Endodermal cell (in vitro differentiated cells): ENCODE measurements around the gene CAP2. TPM values are rescaled to one million over a fixed set of nuclear protein-coding genes. Genes with fewer than 3 reads are reported as not detected.

Experiments used
- DNase-seq: peaks from one replicate; pipeline ENCODE4 v3.0.0-alpha.2; 2017
- H3K27ac ChIP-seq: 2 replicates; pipeline ENCODE4 v1.5.1; 2013; ENCODE audit warnings: mild to moderate bottlenecking, low read depth, low read length, moderate library complexity
- H3K27me3 ChIP-seq: 2 replicates; pipeline ENCODE4 v1.6.1; 2013; ENCODE audit warnings: mild to moderate bottlenecking, low read length, moderate library complexity; ENCODE audit not compliant: insufficient read depth, control insufficient read depth, poor library complexity, severe bottlenecking
- H3K36me3 ChIP-seq: 2 replicates; pipeline ENCODE4 v1.7.0; 2013; ENCODE audit warnings: mild to moderate bottlenecking, low read length, moderate library complexity; ENCODE audit not compliant: control insufficient read depth, insufficient read depth
- H3K4me1 ChIP-seq: one replicate; pipeline ENCODE4 v1.7.0; 2013; ENCODE audit warnings: low read length; ENCODE audit not compliant: control insufficient read depth, insufficient read depth
- H3K4me3 ChIP-seq: 2 replicates; pipeline ENCODE4 v1.5.1; 2013; ENCODE audit warnings: mild to moderate bottlenecking, low read length, moderate library complexity
- H3K9ac ChIP-seq: 2 replicates; pipeline ENCODE4 v1.6.1; 2013; ENCODE audit warnings: mild to moderate bottlenecking, low read length, moderate library complexity; ENCODE audit not compliant: poor library complexity, severe bottlenecking; ENCODE audit errors: extremely low read depth
- H3K9me3 ChIP-seq: 2 replicates; pipeline ENCODE4 v1.6.1; 2013; ENCODE audit warnings: mild to moderate bottlenecking, low read length, moderate library complexity; ENCODE audit not compliant: control insufficient read depth
- H3K27ac Mint-ChIP-seq: 2 replicates; pipeline ENCODE4 v1.8.0; 2020; ENCODE audit warnings: mixed read lengths
- H3K27me3 Mint-ChIP-seq: 2 replicates; pipeline ENCODE4 v1.8.0; 2021; ENCODE audit warnings: mild to moderate bottlenecking, mixed read lengths; ENCODE audit not compliant: insufficient read depth
- H3K36me3 Mint-ChIP-seq: 2 replicates; pipeline ENCODE4 v1.8.0; 2020; ENCODE audit warnings: low read depth, mixed read lengths
- H3K4me1 Mint-ChIP-seq: 2 replicates; pipeline ENCODE4 v1.8.0; 2020; ENCODE audit warnings: mixed read lengths
- H3K4me3 Mint-ChIP-seq: 2 replicates; pipeline ENCODE4 v1.8.0; 2020; ENCODE audit warnings: mild to moderate bottlenecking, moderate library complexity, mixed read lengths
- H3K9me3 Mint-ChIP-seq: 2 replicates; pipeline ENCODE4 v1.8.0; 2020; ENCODE audit warnings: mild to moderate bottlenecking, mixed read lengths
- CTCF ChIP-seq: fragments of 200-600 bp; sonication (generic); conservative IDR thresholded peaks from 2 replicates; pipeline ENCODE4 v1.5.0; 2021; ENCODE audit warnings: antibody characterized with exemption, mild to moderate bottlenecking
- WGBS, 2 experiments: methylation state at CpG; one replicate each; pipeline versions ENCODE4 v1.1.5 to v1.1.7; 2013; ENCODE audit warnings: missing lambda C conversion rate in 2 of 2, mixed read lengths in 1 of 2; ENCODE audit not compliant: insufficient coverage in 1 of 2, insufficient read length in 1 of 2; 5-methylcytosine and 5-hydroxymethylcytosine counted together
- total RNA-seq, 2 donors: library from RNA; stranded (reverse); fragmentation: NEBNext Ultra II Directional in 1 of 2; extraction: Animal tissue kit (Norgen Biotek cat#: 25700) in 1 of 2; gene quantifications; 2 replicates in 1 of 2; 3 replicates in 1 of 2; pipeline ENCODE4 v1.2.1, GENCODE V29; 2021

The CAP2 gene
- total RNA-seq, 2 donors from 2014 or later: 29.8 to 35.9 TPM

- no peak overlapping the region for H3K27ac ChIP-seq
- H3K4me1 ChIP-seq: no peaks in the 10 kb centered on the region
- H3K36me3 ChIP-seq: peaks cover 53% of the 10 kb centered on the region
- Mint-ChIP-seq H3K4me3 (no peak overlapping the region), H3K36me3 (peaks cover 48% of the 10 kb centered on the region), H3K9me3 (peaks cover 2% of the 10 kb centered on the region), H3K27me3 (no peaks in the 10 kb centered on the region), H3K4me1 (peaks cover 8% of the 10 kb centered on the region), H3K27ac (no peak overlapping the region)
- no peak for DNase-seq
- no peak overlapping the region for H3K4me3 ChIP-seq
- H3K27me3 ChIP-seq: no peaks in the 10 kb centered on the region
- H3K9me3 ChIP-seq: peaks cover 5% of the 10 kb centered on the region
- TF ChIP-seq CTCF: no peak
- 93 to 100% methylated on average over 1 to 7 of the region's 7 CpGs for WGBS, 2 experiments
- no peak overlapping the region for H3K9ac ChIP-seq
Measured at GRCh38 chr6:17482711-17483110, 89.3 kb downstream of the CAP2 start.

- no peak overlapping the region for H3K4me3 ChIP-seq
- peaks cover 59% of the 10 kb centered on the region for H3K36me3 ChIP-seq
- 96 to 99% methylated on average over 8 to 11 of the region's 11 CpGs for WGBS, 2 experiments
- Mint-ChIP-seq H3K4me1 (peaks cover 8% of the 10 kb centered on the region), H3K36me3 (peaks cover 56% of the 10 kb centered on the region), H3K27ac (no peak overlapping the region), H3K4me3 (no peak overlapping the region), H3K9me3 (peaks cover 2% of the 10 kb centered on the region), H3K27me3 (no peaks in the 10 kb centered on the region)
- H3K27me3 ChIP-seq: no peaks in the 10 kb centered on the region
- H3K27ac ChIP-seq: no peak overlapping the region
- H3K9me3 ChIP-seq: peaks cover 5% of the 10 kb centered on the region
- no peak overlapping the region for H3K9ac ChIP-seq
- no peaks in the 10 kb centered on the region for H3K4me1 ChIP-seq
- no peak for DNase-seq
- TF ChIP-seq CTCF: no peak
Measured at GRCh38 chr6:17483391-17484016, 90.1 kb downstream of the CAP2 start.

- TF ChIP-seq CTCF: no peak
- H3K9ac ChIP-seq: no peak overlapping the region
- H3K4me3 ChIP-seq: no peak overlapping the region
- H3K36me3 ChIP-seq: peaks cover 56% of the 10 kb centered on the region
- peaks cover 58% of the 10 kb centered on the region for H3K36me3 Mint-ChIP-seq
- H3K27me3 ChIP-seq: no peaks in the 10 kb centered on the region
- H3K27ac Mint-ChIP-seq: no peak overlapping the region
- H3K27ac ChIP-seq: no peak overlapping the region
- peaks cover 2% of the 10 kb centered on the region for H3K9me3 Mint-ChIP-seq
- H3K4me1 Mint-ChIP-seq: peaks cover 8% of the 10 kb centered on the region
- H3K4me3 Mint-ChIP-seq: no peak overlapping the region
- no peaks in the 10 kb centered on the region for H3K27me3 Mint-ChIP-seq
- DNase-seq: no peak
- H3K9me3 ChIP-seq: peaks cover 5% of the 10 kb centered on the region
- WGBS, 2 experiments: 93 to 94% methylated on average over 8 to 10 of the region's 10 CpGs
- no peaks in the 10 kb centered on the region for H3K4me1 ChIP-seq
Measured at GRCh38 chr6:17484201-17484849, 90.9 kb downstream of the CAP2 start.
